ENCODE data around the gene UQCRQ.

The UQCRQ gene

DNA sequence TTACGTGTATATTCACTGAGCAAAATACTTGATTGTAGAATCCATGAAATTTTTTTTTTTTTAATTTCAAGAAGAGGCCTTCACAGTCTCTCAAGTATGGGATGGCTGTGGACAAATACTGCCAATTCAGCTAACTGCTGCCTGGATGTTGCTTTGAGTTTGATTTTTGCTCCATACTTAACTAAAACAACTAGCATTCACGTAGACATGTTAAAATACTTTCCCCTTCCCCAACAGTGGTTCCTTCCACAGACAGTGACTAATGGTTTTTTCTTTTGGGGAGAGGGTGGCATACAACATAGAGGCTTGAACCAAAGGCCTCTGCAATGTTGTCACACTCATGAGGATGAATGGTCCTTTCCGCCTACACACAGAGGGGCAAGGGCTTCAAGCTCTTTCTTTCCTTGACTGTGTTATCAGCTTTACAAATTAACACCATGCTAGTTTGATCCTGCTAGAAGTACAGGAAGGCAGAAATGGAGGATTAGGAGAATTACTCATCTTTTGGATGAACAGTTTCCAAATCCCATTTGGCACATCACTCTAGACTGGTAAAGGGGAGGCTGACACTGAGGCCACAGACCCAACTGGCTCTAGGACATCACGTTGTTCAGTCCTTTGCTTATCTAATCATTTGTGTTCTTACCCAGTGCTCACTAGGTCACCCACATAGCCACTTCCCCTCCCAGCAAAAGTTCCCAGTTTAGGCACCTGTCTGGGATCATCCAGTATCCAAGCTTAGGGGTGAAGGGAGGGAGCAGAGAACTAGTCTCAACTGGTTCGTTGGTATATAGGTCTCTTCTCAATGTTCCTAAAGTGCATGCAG is 5.2 kb downstream of the UQCRQ start:
- DNase-seq, result no peak

- no peak for DNase-seq
Measured at GRCh38 chr5:132872788-132873118, 6.3 kb downstream of the UQCRQ start.

DNA sequence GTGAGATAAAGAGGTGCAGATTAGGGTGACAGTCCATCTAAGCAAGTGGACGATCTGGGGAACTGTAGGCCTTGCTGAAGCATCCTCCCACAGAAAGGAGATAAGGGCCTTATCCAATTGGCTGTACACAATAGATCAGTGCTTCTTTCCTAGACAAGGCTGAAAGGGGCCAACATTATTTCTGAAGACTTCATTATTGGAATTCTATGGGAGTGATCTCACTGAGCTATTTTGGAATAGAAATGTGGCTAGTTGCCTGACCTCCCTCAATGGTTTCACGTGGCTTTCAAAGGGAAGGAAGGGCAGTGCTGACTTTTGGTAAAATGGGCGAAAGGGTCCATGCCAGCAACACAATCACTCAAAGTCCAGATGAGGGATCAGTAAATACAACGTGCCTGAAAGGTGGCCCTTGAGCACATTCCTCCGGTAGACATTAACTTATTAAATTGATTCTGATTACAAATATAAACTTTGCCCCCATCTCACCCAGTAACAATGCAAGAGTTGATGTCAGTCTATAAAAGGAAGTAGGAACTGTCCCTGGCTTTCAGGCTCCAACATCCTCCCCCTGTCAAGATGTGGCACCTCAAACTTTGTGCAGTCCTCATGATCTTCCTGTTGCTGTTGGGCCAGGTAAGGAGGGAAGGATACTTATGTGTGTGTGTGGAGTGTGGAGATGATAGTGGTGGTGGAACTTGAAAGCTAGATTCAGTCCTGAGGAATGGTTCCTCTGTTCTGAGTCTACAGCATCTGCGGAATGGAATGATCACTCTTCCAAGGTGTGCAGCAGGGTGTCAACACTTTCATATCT is 6.9 kb downstream of the UQCRQ start, which contains the start of gene LEAP2:
TSS of gene LEAP2 (plus strand) at position 550 of the 811 bp plus-strand sequence. CDS start at position 577, 27 bp downstream.
- peak; percentile 36 for DNase-seq

GRCh38 chr5:132873930-132874271 is 7.5 kb downstream of the UQCRQ start:
- no peak for DNase-seq

DNA sequence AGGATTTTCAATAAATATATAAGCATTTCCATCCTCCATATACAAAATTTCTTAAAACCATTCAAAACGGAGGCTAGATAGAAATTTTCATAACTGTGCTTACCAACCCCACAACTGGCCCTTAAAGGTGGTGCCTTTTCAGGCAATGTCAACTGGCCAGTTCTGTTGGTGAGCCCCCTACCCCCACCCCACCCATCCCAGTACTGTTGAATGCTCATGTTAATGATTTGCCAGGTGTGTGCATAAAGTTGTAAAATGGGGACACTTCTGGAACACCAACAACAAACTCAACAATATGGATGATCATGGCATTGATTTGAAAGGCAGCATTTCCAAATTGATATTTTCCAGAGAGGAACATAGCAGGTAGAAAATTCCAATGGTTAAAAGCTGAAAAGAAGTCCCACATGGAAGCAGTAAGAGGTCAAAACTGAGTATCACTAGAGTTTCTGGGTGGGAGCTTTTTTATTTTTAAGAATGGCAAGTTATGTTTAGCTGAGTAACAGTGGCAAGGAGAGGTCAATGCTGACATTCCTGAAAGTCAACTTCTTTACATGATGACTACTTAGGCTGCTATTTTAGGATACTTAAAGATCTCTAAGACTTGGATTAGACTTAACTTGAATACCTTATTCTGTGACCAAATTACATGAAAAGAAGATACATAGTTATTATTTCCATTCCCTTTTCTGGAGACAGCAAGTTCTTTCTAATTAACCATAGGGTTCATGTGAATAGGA is 9.7 kb downstream of the UQCRQ start:
- no peak for DNase-seq

GRCh38 chr5:132877466-132877865 is 11.0 kb downstream of the UQCRQ start:
- no peak for DNase-seq

GRCh38 chr5:132877938-132878337 is 11.5 kb downstream of the UQCRQ start:
- DNase-seq, result peak; percentile 79

DNA sequence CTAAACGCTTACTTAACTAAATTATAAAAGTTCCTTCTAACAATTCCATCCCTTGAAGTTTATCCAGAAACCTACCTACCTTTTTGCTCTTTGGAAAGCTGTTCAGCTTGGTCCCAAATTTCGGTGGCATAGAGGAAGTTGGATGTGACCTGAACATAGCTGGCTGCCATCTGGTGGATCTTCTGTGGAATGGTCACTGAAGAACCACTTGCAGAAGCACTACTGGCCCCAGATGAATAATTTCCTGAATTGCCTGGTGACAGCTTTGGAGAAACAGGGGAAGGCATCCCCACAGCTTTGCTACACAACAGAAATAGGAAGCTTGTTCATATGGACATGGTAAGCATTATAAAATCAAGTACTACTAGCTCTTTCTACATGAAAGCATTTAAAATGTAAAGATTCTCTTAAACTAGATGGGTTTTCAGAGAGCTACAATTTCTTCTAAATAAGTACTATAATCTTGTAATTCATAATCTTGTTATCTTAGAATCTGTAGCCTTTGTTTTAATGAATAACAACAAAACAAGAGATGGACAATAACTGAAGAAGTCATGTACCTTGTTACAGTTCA is 16.9 kb downstream of the UQCRQ start:
- peak; percentile 86 for DNase-seq

- DNase-seq, result no peak
Measured at GRCh38 chr5:132884548-132884947, 18.1 kb downstream of the UQCRQ start.

GRCh38 chr5:132886064-132886823 is 19.8 kb downstream of the UQCRQ start:
- no peak for DNase-seq

DNA sequence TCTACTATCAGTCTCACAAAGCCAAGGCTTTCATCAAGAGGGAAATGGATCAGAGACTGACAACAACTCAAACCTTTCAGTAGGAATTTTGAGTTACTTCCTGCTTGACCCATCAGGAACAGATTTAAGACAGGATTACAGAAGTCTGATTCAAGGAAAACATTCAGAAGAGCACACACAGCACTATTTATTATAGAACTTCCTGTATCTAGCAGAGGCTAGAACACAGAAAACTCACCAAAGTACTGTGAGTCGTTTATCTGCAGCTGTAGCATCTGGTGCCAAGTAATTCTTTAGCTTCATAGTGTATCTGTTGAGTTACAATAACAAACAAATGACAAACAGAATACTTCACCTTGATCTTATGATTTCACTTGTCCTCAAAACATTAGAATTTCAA is 20.8 kb downstream of the UQCRQ start:
- DNase-seq, result no peak

- no peak for DNase-seq
Measured at GRCh38 chr5:132889501-132889900, 23.1 kb downstream of the UQCRQ start.

- DNase-seq, result no peak
Measured at GRCh38 chr5:132890817-132891216, 24.4 kb downstream of the UQCRQ start.

- no peak for DNase-seq
Measured at GRCh38 chr5:132895719-132896305, 29.4 kb downstream of the UQCRQ start.

GRCh38 chr5:132896685-132897084 is 30.2 kb downstream of the UQCRQ start:
- DNase-seq, result no peak

GRCh38 chr5:132898094-132898493 is 31.7 kb downstream of the UQCRQ start:
- DNase-seq, result no peak

DNA sequence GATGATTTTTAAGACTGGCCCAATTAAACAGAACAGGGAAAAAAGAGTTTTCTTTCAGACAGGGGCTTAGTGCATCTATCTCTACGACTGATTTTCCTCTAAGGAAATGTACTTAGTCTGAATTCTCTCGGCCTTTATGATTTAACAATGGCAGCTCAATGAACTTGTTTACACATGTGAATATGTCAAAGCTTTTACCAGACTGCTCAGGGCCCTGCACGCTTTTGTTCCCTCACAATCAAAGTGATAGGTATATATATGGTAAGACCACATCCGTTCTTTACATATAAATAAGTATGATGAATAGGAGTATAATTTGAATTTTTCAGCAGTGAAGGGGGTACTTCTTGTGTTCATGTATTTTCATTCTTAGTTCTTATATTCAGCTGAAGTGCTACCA is 34.6 kb downstream of the UQCRQ start:
- no peak for DNase-seq

GRCh38 chr5:132901730-132902129 is 35.3 kb downstream of the UQCRQ start:
- peak; percentile 8 for DNase-seq

DNA sequence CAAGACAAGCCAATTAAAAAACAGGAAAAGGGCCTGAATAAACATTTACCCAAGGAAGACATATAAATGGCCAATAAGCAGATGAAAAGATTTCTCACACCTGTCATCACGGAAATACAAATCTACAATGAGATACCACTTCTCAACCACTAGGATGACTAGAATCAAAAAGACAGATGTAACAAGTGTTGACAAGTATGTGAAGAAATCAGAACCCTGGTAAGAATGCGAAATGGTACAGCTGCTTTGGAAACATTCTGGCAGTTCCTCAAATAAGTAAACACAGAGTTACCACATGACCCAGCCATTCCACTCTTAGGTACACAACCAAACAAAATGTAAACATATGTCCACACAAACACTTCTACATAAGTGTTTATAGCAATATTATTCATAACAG is 39.5 kb downstream of the UQCRQ start:
- no peak for DNase-seq

DNA sequence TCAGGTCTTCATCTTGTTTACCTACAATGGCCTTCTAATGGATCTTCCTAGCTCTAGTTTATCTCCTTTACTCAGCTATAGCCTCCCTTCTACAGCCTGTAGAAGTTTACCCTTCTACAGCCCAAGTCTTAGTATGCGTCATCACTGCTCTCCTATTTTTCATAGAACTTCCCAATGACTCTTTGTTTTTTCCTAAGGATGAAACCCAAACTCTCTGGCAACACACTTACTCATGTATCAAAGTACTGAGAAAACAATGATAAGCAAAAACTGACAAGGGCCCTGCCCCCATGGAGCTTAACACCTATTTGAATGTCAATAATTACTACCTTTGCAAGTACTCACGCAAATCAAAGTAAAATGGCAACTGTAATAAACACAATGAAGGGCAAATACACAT is 40.7 kb downstream of the UQCRQ start:
- no peak for DNase-seq

DNA sequence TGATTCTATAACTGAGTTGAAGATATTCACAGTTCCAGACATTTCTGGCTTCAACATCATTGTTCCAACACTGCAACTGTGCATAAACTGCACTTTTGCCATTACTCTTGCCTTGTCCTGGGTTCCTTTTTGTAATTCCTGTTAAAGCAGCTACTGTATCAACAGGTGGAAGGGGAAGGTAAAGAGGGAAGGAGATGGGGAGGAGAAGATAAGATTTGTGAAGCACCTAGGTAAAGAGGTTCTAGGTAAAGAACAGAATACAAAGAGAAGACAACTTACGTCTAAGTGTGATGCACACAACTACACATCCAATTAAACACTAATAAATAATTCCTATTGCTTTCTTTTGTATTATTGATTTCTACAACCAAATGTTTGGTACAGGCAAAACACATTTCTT is 43.3 kb downstream of the UQCRQ start:
- DNase-seq, result no peak

DNA sequence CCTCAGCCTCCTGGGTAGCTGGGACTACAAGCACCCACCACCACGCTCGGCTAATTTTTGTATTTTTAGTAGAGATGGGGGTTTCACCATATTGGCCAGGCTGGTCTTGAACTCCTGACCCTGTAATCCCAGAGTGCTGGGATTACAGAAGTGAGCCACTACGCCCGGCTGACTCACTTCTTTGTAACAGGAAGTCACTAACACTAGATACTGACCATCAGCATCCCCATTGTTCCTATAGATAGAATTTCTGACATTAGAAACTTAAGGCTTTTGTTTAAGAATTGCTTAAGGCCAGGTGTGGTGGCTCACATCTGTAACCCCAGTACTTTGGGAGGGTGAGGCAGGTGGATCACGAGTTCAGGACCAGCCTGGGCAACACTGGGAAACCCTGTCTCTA is 49.2 kb downstream of the UQCRQ start:
- no peak for DNase-seq

Data from hematopoietic multipotent progenitor cell treated with erythropoietin and hydrocortisone succinate and interleukin-3 and kit ligand, for 6 days (in vitro differentiated cells).